IPS-NIHi7 (cell line): ENCODE data around the gene CCDC9B.

ENCODE experiments used
- DNase-seq: peaks from one replicate; pipeline ENCODE4 v3.0.0; 2012; ENCODE audit warnings: mixed read lengths; ENCODE audit errors: extremely low spot score

Gene CCDC9B

DNA sequence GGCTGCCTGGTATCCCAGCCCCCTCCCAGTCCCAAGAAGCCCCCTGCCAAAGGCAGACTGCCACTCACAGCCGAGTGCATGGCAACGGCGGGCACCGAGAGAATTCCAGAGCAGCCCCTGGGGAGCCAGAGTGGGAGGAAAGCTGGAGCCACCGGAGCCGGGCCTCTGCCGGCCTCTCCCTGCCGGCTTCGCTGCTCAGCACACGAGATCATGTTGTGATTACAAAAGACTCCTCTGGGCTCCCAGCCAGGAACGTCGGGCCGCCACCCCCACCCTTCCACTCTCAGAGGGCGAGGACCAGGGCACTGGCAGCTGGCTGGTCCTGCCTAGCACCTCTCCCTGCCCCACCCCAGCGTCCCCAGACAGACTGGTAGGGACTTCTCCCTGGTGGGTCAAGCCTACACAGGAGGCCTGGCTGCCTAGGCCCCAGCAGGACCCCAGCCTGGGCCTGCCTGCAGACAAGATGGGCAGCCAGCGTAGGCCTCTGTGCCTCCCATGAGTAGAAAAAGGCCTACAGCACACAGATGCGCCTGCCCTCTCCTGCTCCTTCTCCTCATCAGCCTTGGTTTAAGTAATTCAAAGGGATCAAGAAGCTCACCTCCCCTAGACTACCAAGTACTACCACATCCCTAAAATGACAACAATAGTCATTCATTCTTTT is at the start of gene CCDC9B:
Gene CCDC9B, minus strand, starts transcription at position 200 of the 661 bp plus-strand sequence. Its CDS starts 120 bp downstream, at position 80.
- DNase-seq = no peak

DNA sequence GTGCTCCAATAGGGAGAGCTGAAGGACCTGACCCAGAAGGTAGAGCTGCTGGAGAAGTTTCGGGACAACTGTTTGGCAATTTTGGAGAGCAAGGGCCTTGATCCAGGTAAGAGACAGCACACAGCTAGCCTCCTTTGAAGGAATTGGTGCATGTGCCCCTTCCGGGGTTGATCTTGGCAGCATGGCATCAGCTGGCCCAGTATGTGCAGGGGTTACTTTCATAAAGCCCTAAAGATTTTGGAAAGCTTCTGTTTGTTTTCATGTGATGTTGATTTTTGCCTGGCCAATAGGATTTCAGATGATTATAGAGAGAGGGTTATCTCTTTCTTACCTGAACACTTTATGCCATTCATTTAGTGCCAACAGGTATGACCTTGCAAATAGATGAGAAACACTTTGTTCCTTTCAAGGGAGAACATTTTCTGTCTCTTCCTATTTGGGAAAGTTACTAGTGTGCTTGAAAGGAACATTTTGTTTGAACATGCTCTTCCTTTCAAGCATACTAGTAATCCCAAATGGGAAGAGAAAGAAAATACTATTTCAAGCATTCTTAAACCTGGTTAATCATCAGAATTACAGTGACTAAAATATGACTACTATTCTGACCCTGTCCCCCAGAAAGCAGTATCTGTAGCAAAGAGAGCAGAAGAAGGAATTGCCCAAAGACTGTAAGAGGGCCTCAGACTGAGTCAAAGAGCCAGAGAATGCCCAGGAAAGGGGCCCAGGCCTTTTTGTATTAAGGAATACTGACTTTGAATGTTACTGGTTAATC is 49.3 kb upstream of the CCDC9B start:
- DNase-seq = no peak

DNA sequence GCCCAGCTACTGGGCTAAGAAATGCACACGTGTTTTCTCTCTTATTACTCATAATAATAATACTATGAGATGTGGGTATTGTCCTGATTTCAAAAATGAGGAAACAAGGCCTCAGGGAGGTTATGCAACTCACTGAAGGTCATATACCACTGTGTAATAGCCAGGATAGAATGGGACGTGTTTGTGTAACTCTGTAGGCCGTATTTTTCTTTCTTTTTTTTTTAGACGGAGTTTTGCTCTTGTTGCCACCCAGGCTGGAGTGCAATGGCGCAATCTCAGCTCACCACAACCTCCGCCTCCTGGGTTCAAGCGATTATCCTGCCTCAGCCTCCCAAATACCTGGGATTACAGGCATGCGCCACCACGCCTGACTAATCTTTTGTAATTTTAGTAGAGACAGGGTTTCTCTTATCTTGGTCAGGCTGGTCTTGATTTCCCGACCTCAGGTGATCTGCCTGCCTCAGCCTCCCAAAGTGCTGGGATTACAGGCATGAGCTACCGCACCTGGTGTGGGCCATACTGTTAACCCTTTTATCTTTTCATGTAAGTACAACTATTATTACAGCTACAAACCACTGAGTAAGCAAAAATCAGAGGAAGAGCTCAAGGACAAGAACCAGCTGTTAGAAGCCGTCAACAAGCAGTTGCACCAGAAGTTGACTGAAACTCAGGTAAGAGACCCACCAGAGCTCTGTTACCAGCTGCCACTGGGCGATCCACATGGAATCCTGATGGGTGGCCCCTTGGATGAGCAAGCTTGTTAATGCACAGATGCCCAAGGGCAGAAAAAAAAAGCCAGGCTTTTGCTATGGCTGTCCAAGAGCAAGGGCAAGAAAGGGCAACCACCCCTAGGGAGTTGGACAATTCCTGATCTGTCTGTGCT is 48.4 kb upstream of the CCDC9B start:
- no peak for DNase-seq

DNA sequence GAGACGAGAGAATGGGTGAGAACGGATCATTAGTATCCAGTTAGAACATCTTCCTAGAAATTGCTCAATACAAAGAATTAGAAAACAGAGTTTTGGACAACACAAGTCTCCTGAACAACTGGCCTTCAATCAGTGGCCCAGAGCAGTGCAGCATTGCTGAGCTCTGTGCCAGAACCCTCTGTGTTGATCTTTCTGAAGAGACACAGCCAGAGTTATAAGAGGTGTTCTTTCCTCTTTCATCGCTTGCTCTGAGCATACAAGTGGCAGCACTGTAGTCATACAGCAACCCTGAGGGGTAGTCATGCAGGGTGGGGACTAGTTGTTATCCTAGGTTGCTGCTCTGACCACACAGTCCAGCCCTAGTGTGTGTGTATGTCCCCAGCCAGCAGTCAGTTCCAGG is 45.7 kb upstream of the CCDC9B start:
- DNase-seq = no peak

DNA sequence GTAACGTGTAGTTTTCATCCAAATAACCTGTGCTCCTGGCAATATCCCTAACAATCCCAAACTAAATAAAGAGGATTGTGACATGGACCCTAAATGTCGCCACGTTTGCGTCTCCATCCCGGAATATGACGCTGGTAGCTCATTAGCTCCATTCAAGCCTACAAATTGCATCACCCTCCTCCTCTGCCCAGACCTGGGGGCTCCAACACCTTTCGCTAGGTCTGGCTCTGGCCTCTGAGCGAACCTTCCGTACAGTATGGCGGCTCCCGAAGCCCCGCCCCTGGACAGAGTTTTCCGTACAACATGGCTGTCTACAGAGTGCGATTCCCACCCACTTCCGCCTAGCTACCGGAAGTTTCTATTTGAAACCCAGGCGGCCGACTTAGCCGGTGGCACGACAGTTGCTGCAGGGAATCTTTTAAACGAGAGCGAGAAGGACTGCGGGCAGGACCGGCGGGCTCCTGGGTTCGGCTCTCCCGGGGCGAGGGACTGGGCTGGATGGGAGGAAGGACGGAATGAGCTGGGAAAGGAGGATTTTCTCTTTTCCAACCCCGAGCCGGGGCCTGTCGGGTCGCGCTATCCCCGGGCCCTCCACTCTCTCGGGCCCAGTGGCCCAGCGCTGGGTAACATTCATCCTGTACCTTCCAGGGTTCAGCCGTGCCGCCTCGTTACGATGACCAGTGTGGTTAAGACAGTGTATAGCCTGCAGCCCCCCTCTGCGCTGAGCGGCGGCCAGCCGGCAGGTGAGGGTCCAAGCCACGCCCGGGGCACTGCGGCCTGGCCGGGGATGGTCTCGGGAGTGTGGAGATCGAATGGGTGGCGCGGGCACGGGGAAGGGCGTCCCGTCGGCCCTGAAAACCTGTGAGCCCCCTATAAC is 42.1 kb upstream of the CCDC9B start, which contains the start of gene KNSTRN:
Gene KNSTRN, plus strand, starts transcription at position 142 of the 877 bp plus-strand sequence. Its CDS starts 115 bp downstream, at position 257.
- DNase-seq = peak; percentile 97

DNA sequence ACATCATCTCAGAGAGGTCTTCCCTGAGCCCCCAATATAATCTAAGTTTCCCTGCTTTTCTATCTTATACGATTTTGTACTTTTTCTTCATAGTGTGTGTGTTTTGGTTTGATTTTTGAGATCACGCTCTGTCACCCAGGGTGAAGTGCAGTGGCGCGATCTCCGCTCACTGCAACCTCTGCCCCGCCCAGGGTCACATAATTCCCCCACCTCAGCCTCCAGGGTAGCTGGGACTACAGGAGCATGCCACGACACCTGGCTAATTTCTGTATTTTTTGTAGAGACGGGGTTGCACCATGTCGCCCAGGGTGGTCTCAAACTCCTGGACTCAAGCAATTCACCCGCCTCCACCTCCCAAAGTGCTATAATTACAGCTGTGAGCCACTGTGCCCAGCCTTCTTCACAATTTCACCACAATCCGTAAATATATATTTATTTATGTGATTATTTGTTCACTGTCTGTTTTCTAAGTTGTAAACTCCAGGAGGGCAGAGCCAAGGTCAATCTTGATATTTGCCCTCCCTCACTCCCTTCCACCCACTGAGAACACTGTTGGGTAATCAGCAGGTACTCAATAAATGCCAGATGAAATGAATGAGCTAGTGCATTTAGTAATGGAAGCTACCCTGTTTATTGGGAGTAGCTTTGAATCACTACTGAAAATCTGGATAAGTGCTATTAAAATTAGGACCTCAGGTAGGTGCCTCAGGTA is 41.2 kb upstream of the CCDC9B start:
- DNase-seq = no peak

DNA sequence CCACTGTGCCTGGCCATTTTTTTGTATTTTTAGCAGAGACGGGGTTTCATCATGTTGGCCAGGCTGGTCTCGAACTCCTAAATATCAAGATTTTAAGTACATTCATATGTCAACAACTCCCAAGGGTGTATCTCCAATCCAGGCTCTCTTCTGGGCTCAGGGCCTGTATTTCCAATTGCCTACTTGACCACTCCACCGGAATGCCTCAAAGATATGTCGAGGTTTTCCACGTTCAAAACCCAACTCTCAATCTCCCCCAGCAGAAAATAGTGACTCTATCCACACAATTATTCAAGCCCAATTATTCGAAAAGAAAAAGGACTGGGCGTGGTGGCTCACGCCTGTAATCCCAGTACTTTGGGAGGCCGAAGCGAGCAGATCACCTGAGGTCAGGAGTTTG is 39.9 kb upstream of the CCDC9B start:
- no peak for DNase-seq

DNA sequence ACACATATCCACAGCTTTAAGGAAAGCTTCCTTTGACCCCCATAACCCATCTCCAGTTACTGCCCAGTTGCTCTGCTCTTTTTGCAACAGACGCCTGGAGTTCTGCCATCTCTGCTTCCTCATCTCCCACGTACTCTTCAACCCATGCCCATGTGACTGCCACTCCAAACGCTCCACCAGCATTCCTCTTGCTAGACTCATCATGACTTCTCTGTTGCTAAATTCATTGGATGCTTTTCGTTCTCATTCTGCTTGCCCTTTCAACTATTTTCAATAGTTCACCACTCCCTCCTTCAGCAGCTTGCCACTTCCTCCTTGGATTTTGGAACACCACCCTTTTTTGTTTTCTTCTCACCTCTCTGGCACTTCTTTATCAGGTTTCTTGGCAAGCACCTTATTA is 39.1 kb upstream of the CCDC9B start:
- DNase-seq = no peak

DNA sequence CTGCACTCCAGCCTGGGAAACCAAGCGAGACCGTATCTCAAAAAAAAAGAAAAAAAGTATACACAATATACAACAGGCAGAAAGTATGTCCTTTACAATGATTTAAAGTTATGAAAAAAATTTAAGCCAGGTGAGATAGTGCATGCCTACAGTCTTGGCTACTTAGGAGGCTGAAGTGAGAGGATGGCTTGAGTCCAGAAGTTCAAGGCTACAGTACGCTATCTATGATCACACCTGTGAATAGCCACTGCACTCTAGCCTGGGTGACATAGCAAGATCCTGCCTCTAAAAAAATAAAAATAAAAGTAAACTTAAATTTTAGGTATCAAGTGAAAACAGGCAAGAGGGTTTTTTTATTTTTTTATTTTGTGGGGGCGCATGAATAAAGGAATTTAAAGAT is 38.6 kb upstream of the CCDC9B start:
- DNase-seq = no peak

DNA sequence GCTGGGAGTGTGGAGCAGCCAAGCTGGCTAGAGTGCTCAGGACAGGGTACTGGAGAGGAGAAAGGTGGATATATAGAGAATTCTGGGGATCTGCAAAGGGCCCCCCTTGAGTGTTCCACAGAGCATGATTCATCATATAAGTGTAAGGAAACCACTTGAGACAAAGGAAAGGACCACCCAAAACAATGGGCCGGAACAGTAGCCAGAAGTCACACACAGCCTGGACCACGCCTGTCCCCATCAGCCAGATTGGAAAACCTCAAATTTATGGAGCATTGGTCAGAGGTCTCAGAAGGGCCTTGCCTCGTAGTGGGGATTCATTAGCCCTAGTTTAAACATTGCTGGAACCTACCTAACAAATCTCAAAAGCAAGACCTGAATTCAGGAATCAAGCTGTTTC is 36.9 kb upstream of the CCDC9B start:
- DNase-seq = no peak

DNA sequence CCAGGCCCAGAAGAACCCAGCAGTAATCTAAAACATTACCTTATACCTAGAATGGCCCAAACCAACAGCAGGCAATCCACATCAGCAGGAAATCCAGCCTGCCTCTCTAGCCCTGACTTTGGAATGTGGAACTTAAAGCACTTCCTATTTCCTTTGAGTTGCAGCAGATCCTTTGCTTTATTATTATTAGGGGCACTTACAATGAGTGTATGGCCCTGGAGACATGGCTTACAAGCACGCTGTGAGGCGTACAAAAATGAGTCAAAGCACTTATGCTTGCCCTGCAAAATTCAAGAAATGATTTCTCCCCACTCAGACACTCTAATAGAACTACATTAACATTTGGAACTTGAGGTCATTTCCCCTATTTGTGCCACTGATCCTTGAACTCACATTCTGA is 32.2 kb upstream of the CCDC9B start:
- DNase-seq = no peak

DNA sequence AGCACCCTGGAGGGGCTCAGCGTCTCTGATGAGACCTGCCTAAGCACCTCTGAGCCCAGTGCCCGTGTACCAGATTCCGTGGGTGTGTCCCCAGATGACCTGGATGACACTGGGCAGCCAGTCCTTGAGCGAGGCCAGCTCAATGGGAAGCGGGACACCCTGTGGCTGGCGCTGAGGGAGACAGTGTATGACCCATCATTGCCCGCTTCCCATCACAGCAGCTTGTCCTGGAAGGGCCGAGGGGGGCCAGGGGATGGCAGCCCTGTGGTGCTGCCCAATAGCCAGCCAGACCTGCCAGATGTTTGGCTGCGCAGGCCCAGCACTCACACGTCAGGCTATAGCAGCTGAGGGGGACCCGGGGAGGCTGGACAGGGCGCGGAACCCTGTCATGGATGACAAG is 29.2 kb upstream of the CCDC9B start:
- no peak for DNase-seq

DNA sequence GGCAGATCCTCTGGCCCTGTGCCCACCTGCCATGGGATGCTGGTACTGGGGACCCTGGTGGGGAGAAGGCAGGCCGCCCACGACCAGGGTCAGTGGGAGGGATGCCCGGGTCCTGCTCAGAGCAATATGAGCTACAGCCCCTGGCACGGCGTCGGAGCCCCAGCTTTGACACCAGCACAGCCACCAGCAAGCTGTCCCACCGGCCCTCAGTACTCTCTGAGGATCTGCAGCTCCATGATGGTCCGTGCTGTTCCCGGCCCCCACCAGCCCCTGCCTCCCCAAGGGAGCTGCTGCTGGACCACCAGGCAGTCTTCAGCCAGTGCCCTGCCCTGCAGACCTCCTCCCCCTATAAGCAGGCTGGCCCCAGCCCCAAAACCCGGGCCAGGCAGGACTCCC is 28.7 kb upstream of the CCDC9B start:
- DNase-seq = no peak

DNA sequence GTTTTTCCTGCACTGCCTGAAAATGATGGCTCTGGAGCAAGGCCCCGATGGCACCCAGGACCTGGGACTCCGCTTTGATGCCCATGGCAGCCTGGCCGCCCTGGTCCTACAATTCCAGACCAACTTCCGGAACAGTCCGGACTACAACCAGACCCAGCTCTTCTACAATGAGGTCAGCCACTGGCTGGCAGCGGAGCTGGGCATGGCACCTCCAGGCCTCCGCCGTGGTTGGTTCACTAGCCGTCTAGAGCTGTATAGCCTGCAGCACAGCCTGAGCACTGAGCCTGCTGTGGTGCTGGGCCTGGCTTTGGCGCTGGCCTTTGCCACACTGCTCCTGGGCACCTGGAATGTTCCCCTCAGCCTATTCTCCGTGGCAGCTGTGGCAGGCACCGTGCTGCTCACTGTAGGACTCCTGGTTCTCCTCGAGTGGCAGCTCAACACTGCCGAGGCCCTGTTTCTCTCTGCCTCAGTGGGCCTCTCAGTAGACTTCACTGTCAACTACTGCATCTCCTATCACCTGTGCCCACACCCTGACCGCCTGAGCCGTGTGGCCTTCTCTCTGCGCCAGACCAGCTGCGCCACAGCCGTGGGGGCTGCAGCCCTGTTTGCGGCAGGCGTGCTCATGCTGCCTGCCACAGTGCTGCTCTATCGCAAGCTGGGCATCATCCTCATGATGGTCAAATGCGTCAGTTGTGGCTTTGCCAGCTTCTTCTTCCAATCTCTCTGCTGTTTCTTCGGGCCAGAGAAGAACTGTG is 28.2 kb upstream of the CCDC9B start:
- no peak for DNase-seq

DNA sequence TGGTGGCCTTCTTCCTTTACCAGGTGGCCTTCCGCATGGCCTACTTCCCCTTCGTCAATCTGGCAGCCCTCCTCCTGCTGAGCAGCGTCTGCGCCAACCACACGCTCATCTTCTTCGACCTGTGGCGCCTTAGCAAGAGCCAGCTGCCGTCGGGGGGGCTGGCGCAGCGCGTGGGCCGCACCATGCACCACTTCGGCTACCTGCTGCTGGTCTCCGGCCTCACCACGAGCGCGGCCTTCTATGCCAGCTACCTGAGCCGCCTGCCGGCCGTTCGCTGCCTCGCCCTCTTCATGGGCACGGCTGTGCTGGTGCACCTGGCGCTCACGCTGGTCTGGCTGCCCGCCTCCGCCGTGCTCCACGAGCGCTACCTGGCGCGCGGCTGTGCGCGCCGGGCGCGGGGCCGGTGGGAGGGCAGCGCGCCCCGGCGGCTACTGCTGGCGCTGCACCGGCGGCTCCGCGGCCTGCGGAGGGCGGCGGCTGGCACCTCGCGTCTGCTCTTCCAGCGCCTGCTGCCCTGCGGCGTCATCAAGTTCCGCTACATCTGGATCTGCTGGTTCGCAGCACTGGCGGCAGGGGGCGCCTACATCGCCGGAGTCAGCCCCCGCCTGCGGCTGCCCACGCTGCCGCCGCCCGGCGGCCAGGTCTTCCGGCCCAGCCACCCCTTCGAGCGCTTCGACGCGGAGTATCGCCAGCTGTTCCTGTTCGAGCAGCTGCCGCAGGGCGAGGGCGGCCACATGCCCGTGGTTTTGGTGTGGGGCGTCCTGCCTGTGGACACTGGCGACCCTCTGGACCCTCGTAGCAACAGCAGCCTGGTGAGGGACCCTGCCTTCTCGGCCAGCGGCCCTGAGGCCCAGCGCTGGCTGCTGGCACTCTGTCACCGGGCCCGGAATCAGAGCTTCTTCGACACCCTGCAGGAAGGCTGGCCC is 27.2 kb upstream of the CCDC9B start:
- DNase-seq = peak; percentile 95

DNA sequence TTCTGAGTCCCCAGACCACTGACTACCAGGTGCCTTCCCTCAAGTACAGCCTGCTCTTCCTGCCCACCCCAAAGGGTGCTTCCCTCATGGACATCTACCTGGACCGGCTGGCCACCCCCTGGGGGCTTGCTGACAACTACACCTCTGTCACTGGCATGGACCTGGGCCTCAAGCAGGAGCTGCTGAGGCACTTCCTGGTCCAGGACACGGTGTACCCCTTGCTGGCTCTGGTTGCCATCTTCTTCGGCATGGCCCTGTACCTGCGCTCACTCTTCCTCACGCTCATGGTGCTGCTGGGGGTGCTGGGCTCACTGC is 26.6 kb upstream of the CCDC9B start:
- DNase-seq = no peak

DNA sequence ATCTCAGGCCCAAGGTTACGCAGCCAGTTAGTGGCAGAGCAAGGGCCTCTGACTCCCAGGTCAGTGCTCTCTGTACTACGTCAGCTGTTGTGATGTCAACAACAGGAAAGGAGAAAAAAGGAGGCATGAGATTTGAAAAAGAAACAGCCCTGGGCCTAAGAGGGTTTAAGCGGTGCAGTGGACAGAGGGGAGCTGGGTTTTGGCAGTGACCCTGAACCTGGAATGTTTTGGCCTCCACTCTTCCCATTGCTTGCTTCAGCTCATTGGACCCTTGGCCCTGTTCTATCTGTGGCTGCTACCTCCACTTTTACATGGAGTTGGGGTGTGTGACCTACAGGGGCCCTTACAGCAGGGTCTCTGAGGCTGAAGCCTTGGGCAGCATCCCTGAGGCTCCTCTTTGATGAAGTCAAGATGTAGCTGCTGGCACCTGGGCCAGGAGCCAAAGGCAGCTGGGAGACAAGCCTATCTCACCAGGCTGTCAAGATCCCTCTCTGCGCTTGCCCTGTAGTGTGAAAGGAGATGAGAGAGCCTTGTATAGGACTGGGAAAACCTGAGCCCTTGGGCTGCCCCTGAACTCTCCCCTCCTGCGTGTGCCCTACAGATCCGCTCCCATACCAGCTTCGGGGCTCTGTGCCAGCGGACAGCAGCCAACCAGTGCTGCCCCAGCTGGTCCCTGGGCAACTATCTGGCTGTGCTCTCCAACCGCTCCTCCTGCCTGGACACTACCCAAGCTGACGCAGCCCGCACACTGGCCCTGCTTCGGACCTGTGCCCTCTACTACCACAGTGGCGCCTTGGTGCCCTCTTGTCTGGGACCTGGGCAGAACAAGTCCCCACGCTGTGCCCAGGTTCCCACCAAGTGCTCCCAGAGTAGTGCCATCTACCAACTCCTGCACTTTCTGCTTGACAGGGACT is 26.0 kb upstream of the CCDC9B start:
- no peak for DNase-seq
